ENCODE results near the gene BBS2.

DNA sequence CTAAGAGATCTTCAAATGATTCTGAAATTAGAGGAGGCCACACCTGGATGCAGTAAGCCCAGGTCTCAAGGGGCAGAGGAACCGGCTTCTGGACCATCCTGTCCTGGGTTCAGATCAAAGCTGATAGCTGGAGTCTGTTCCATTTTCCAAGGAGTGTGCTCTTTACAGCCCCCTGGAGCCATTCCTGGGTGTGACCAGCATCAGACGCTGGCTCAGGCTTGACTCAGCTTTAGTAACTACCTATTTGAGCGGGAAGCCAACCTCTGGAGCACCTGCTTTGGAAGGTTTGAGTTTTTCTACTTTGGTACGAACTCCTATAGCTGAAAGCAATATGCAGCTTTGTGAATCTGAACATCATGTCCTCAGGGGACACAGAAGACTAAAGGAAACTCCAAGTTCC, 12.9 kb upstream of the BBS2 start:
- TF ChIP-seq, protein P1, sequence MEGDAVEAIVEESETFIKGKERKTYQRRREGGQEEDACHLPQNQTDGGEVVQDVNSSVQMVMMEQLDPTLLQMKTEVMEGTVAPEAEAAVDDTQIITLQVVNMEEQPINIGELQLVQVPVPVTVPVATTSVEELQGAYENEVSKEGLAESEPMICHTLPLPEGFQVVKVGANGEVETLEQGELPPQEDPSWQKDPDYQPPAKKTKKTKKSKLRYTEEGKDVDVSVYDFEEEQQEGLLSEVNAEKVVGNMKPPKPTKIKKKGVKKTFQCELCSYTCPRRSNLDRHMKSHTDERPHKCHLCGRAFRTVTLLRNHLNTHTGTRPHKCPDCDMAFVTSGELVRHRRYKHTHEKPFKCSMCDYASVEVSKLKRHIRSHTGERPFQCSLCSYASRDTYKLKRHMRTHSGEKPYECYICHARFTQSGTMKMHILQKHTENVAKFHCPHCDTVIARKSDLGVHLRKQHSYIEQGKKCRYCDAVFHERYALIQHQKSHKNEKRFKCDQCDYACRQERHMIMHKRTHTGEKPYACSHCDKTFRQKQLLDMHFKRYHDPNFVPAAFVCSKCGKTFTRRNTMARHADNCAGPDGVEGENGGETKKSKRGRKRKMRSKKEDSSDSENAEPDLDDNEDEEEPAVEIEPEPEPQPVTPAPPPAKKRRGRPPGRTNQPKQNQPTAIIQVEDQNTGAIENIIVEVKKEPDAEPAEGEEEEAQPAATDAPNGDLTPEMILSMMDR (IDR thresholded peaks at IDR 0.05): no peak; the same call in 1 of the 2 replicates
- TF ChIP-seq POLR2AphosphoS5 (IDR thresholded peaks at IDR 0.05; ENCODE audit: low read depth, low read length): no peak
- TF ChIP-seq, protein P2, sequence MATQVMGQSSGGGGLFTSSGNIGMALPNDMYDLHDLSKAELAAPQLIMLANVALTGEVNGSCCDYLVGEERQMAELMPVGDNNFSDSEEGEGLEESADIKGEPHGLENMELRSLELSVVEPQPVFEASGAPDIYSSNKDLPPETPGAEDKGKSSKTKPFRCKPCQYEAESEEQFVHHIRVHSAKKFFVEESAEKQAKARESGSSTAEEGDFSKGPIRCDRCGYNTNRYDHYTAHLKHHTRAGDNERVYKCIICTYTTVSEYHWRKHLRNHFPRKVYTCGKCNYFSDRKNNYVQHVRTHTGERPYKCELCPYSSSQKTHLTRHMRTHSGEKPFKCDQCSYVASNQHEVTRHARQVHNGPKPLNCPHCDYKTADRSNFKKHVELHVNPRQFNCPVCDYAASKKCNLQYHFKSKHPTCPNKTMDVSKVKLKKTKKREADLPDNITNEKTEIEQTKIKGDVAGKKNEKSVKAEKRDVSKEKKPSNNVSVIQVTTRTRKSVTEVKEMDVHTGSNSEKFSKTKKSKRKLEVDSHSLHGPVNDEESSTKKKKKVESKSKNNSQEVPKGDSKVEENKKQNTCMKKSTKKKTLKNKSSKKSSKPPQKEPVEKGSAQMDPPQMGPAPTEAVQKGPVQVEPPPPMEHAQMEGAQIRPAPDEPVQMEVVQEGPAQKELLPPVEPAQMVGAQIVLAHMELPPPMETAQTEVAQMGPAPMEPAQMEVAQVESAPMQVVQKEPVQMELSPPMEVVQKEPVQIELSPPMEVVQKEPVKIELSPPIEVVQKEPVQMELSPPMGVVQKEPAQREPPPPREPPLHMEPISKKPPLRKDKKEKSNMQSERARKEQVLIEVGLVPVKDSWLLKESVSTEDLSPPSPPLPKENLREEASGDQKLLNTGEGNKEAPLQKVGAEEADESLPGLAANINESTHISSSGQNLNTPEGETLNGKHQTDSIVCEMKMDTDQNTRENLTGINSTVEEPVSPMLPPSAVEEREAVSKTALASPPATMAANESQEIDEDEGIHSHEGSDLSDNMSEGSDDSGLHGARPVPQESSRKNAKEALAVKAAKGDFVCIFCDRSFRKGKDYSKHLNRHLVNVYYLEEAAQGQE (IDR thresholded peaks at IDR 0.05; ENCODE audit: insufficient read depth in 1 of 2, low read depth in 2 of 2, low read length in 1 of 2): no peak
